ENCODE results near the gene GDPD3.

Gene GDPD3

GRCh38 chr16:30124985-30125379, 11.6 kb upstream of the GDPD3 start:
- no peak for TF ChIP-seq CTCF (IDR thresholded peaks at IDR 0.05; ENCODE audit: insufficient read depth, missing control alignments)
- FAIRE-seq (no peak), DNase-seq (ENCODE audit: insufficient read length, low spot score) (no peak)

DNA sequence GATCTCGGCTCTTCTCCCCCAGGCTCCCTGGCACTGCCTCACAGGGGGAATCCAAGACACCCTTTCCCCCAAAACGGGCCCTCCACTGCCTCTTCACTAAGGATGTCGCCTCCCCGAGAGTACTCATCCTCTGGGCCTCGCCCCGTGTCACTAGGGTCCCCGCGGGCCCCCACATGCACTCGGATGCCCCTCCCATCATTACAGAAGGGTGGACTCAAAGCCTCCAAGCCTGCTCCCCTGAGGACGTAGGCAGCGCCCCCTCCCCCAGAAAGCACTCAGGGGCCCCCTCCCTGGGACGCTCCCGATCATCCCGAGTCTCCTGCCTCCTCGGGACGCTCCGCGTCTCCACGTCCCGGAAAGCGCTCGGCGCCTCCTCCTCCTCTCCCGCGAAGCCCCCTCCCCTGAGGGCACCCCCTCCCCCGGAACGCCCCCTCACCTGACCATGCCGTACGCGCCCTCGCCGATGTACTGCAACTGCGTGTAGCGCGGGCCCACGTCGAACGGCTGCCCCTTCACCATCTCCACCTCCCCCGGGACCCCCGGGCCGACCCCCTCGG, 9.3 kb upstream of the GDPD3 start:
- no peak for TF ChIP-seq CTCF (IDR thresholded peaks at IDR 0.05; ENCODE audit: insufficient read depth, missing control alignments)
- DNase-seq (ENCODE audit: insufficient read length, low spot score) (no peak), FAIRE-seq (no peak)

DNA sequence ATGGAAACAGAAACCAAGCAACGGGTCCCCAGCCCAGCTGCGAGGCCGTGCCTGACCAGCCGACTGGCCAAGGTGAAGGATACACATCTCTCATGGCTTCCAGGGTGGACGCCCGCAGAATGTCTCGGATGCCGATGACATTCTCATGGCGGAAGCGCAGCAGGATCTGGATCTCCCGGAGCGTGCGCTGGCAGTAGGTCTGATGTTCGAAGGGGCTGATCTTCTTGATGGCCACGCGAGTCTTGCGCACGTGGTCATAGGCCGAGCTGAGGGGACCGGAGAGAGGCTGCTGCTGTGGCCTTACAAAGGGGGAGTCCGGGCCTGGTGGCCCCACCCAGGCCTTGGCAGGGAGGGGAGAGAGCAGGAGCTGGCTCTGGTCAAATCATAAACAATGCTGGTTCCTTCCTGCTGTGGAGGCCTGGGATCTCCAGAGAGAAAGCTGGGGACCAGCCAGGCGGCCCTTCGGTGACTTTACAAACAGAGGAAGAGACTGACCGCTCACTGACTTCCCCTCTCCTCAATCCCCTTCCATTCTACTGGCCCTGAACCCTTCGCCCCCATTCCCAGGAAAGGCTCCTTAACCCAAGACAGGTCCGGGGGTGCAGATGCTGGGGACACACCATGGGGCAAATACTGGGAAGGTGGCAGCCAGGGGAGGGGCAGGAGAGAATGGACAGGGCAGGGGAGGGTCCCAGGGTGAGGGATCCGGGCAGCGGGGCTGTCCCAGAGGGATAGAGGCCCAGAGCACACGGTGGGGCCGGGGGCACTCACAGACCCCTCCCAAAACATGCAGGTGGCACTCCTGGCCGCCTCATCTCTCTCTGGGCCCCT, 8.6 kb upstream of the GDPD3 start:
- no peak for FAIRE-seq
- DNase-seq (ENCODE audit: insufficient read length, low spot score) = no peak
- TF ChIP-seq CTCF (IDR thresholded peaks at IDR 0.05; ENCODE audit: insufficient read depth, missing control alignments) = no peak

DNA sequence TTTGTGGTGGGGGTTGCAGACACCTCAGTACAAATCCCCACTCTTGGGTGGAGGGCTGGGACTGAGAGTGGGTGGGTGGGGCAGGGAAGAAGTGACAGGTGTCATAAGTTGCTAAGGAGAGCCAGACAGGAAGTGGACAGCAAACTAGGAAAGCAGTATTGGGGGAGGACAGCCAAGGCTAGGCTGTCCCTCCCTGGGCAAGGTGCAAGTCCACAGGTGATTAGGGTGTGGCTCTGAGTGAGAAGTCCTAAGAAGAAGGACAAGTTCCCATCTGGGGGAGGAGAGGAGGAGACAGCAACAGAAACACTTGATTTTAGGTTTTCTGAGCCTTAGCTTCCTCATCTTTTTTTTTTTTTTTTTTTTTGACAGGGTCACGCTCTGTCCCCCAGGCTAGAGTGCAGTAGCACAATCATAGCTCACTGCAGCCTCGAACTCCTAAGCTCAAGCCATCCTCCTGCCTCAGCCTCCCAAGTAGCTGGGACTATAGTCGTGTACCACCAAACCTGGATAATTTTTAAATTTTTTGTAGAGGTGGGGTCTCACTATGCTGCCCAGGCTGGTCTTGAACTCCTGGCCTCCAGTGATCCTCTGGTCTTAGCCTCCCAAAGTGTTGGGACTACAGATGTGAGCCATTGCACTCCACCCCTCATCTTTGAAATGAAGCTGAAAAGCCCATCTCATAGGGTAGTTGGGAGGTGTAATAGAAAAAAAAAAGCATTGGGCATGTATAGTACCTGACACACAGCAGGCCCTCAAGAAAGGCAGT, 7.2 kb upstream of the GDPD3 start:
- FAIRE-seq = no peak
- no peak for DNase-seq (ENCODE audit: insufficient read length, low spot score)
- TF ChIP-seq CTCF (IDR thresholded peaks at IDR 0.05; ENCODE audit: insufficient read depth, missing control alignments) = no peak

DNA sequence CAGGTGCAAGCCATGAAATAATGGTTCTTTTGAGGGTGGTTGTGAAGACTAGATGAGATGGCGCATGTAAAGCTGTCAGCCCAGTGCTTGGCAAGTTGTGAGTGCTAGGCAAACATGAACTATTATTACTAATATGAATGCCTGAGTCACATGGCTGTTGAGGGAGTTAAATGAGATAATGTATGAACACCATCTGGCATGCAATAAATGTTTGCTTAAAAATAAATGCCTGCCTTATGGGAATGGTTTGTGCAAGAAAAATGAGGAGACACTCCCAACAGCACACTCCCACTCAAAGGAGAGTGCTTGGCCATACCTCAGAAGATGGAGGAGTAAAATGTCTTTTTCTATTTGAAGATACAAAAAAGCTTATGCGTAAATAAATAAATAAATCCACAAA, 6.1 kb upstream of the GDPD3 start:
- FAIRE-seq (no peak), DNase-seq (ENCODE audit: insufficient read length, low spot score) (no peak)
- TF ChIP-seq CTCF (IDR thresholded peaks at IDR 0.05; ENCODE audit: insufficient read depth, missing control alignments) = no peak

GRCh38 chr16:30117768-30118167, 4.4 kb upstream of the GDPD3 start:
- TF ChIP-seq CTCF (IDR thresholded peaks at IDR 0.05; ENCODE audit: insufficient read depth, missing control alignments) = no peak
- FAIRE-seq (no peak), DNase-seq (ENCODE audit: insufficient read length, low spot score) (no peak)

Measured in D721Med (cell line).